Measurements from ENCODE around the gene GLA.
A peak's percentile ranks its signal among the peaks of the same experiment; 100 is the strongest.

Gene GLA

DNA sequence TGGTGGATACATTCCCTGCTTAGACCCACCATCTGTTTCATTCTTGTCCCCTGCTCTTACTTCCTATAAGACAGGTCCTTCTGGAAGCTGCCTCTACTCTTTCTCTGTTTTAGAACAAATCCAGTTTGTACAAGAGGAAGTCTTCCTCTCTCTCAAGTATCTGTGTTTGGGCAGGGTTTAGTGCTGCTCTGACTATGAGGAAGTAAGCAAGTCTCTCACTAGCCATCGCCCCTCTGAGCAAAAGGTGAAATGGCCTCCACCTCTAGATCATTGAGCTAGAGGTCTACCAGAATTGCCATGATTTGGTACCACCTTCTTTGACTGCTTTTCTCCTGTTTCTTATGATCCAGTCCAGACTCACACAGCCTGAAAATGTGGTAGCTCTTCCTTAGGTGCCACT, 30.2 kb downstream of the GLA start:
- DNase-seq (ENCODE audit: low read depth) = no peak
- TF ChIP-seq POLR2A (IDR thresholded peaks at IDR 0.05; ENCODE audit: extremely low read depth, insufficient read length) (no peak), MYC (IDR thresholded peaks at IDR 0.05; ENCODE audit: low read depth, low read length) (no peak)
- TF ChIP-seq, protein P1, sequence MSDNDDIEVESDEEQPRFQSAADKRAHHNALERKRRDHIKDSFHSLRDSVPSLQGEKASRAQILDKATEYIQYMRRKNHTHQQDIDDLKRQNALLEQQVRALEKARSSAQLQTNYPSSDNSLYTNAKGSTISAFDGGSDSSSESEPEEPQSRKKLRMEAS (IDR thresholded peaks at IDR 0.05; ENCODE audit: low read depth, low read length) = no peak
- TF ChIP-seq, protein P2, sequence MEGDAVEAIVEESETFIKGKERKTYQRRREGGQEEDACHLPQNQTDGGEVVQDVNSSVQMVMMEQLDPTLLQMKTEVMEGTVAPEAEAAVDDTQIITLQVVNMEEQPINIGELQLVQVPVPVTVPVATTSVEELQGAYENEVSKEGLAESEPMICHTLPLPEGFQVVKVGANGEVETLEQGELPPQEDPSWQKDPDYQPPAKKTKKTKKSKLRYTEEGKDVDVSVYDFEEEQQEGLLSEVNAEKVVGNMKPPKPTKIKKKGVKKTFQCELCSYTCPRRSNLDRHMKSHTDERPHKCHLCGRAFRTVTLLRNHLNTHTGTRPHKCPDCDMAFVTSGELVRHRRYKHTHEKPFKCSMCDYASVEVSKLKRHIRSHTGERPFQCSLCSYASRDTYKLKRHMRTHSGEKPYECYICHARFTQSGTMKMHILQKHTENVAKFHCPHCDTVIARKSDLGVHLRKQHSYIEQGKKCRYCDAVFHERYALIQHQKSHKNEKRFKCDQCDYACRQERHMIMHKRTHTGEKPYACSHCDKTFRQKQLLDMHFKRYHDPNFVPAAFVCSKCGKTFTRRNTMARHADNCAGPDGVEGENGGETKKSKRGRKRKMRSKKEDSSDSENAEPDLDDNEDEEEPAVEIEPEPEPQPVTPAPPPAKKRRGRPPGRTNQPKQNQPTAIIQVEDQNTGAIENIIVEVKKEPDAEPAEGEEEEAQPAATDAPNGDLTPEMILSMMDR (IDR thresholded peaks at IDR 0.05; ENCODE audit: low read depth, low read length) = no peak
- H3K4me3 ChIP-seq (ENCODE audit: low read depth, low read length) = no peak overlapping the region

GRCh38 chrX:101370888-101371504, 36.7 kb downstream of the GLA start:
- H3K4me3 ChIP-seq (ENCODE audit: low read depth, low read length) = no peak overlapping the region
- TF ChIP-seq, protein P2 (IDR thresholded peaks at IDR 0.05; ENCODE audit: low read depth, low read length) = no peak
- TF ChIP-seq MYC (IDR thresholded peaks at IDR 0.05; ENCODE audit: low read depth, low read length) (no peak), POLR2A (IDR thresholded peaks at IDR 0.05; ENCODE audit: extremely low read depth, insufficient read length) (no peak)
- TF ChIP-seq, protein P1 (IDR thresholded peaks at IDR 0.05; ENCODE audit: low read depth, low read length) = no peak
- peak; percentile 53 for DNase-seq (ENCODE audit: low read depth)

DNA sequence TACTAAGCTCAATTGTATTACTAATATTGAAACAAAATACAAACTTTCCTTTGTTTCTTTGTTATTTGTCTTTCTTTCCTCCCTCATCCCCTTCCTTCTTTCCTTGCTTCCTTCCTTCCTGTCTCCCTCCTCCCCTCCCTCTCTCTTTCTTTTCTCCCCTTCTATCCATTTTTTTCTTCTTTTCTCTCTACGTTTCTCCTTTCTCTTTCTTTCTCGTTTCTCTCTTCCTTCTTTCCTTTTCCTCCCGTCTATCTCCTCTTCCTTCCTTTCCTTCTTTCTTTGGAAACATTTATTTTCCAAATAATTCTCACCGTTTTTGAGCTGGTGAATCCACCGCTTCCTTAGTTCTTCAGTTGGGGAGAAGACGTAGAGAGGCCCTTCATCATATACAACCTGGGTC, 38.0 kb downstream of the GLA start:
- H3K4me3 ChIP-seq (ENCODE audit: low read depth, low read length) = no peak overlapping the region
- TF ChIP-seq MYC (IDR thresholded peaks at IDR 0.05; ENCODE audit: low read depth, low read length) = no peak
- no peak for DNase-seq (ENCODE audit: low read depth)

DNA sequence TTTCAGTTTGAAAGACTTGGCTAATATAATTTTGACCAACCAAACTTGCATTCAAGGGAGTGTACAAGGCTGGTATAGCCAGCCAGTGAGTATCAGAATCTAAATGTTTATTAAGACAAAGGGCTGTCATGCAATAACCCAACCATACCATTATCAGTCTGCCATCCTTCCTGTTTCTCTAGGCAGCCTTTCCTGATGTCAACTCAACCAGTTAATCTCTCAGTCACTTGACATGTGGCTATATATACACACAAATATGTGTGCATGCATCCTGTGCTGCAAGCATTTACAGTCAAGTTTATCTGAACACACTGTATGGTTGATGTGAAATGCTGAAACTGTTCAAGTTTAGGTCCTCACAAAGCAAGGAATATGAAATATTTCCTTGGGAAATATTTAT, 38.9 kb downstream of the GLA start:
- DNase-seq (ENCODE audit: low read depth) = no peak
- no peak overlapping the region for H3K4me3 ChIP-seq (ENCODE audit: low read depth, low read length)
- TF ChIP-seq, protein P1 (IDR thresholded peaks at IDR 0.05; ENCODE audit: low read depth, low read length) = no peak
- TF ChIP-seq, protein P2 (IDR thresholded peaks at IDR 0.05; ENCODE audit: low read depth, low read length) = no peak

DNA sequence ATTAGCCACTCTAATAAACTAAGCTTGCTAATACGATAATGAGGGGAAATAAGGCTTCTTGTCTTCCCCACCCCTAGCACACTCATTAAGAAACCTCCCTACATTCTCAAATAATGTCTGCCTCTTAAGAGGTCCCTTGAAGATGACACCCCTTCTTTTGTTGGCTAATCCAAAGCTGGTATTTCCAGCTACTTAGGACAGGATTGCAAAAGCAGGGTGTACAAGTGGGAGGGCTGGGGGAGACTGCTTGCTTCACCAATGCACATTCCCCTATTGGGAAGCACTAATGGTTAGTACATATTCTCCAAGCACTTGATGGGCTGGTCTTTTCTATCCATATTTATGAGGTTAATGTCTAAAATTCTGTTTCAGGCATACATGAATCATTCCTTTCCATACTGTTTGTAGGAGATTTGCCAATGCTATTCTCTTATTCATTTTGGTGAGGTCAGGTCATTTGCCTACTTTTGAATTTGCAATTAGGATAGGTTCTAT, 42.4 kb downstream of the GLA start:
- TF ChIP-seq POLR2A (IDR thresholded peaks at IDR 0.05; ENCODE audit: extremely low read depth, insufficient read length) (no peak), MYC (IDR thresholded peaks at IDR 0.05; ENCODE audit: low read depth, low read length) (no peak)
- TF ChIP-seq, protein P2 (IDR thresholded peaks at IDR 0.05; ENCODE audit: low read depth, low read length) = no peak
- TF ChIP-seq, protein P1 (IDR thresholded peaks at IDR 0.05; ENCODE audit: low read depth, low read length) = no peak
- no peak for DNase-seq (ENCODE audit: low read depth)
- H3K4me3 ChIP-seq (ENCODE audit: low read depth, low read length) = no peak overlapping the region

GRCh38 chrX:101362757-101363156, 45.0 kb downstream of the GLA start:
- H3K4me3 ChIP-seq (ENCODE audit: low read depth, low read length) = no peak overlapping the region
- DNase-seq (ENCODE audit: low read depth) = no peak
- no peak for TF ChIP-seq MYC (IDR thresholded peaks at IDR 0.05; ENCODE audit: low read depth, low read length)
- no peak for TF ChIP-seq POLR2A (IDR thresholded peaks at IDR 0.05; ENCODE audit: extremely low read depth, insufficient read length)
- TF ChIP-seq, protein P1 (IDR thresholded peaks at IDR 0.05; ENCODE audit: low read depth, low read length) = no peak
- TF ChIP-seq, protein P2 (IDR thresholded peaks at IDR 0.05; ENCODE audit: low read depth, low read length) = no peak
